Right lobe of liver (tissue), 6 donors: ENCODE measurements around the gene MET. TPM values are rescaled to one million over a fixed set of nuclear protein-coding genes. Genes with fewer than 3 reads are reported as not detected.

Experiments
- ATAC-seq, 4 donors: fragments of 200-7000 bp; cut with Tn5 transposase; one replicate each; pipeline ENCODE4 v1.9.1; 2020; ENCODE audit warnings: mild to moderate bottlenecking in 4 of 4, moderate library complexity in 4 of 4
- DNase-seq, 3 donors: peaks; one replicate each; pipeline ENCODE4 v3.0.0-alpha.2; 2020
- H3K27ac ChIP-seq, 3 donors: fragments of 200-600 bp; one replicate each; pipeline ENCODE4 v1.8.0; 2022
- H3K27me3 ChIP-seq, 2 donors: fragments of 200-600 bp; one replicate each; pipeline ENCODE4 v1.8.0; 2022
- H3K36me3 ChIP-seq, 4 donors: fragments of 200-600 bp; sonication (generic) in 1 of 4; one replicate each; pipeline versions ENCODE4 v1.5.1 to v1.8.0; 2017 to 2022; ENCODE audit warnings: control low read depth in 1 of 4
- H3K4me1 ChIP-seq, 4 donors: fragments of 200-600 bp; sonication (generic) in 1 of 4; one replicate each; pipeline versions ENCODE4 v1.5.1 to v1.8.0; 2017 to 2022; ENCODE audit warnings: control low read depth in 1 of 4
- H3K4me3 ChIP-seq, 3 donors: fragments of 200-600 bp; one replicate each; pipeline ENCODE4 v1.8.0; 2022
- H3K9me3 ChIP-seq, 4 donors: fragments of 200-600 bp; sonication (generic) in 1 of 4; one replicate each; pipeline versions ENCODE4 v1.5.1 to v1.8.0; 2017 to 2022; ENCODE audit warnings: control low read depth in 1 of 4
- CTCF ChIP-seq, 4 donors: fragments of 200-600 bp in 3 of 4; fragments of 450-650 bp in 1 of 4; IDR thresholded peaks; one replicate each; pipeline versions ENCODE4 v1.5.1 to v1.8.0; 2016 to 2022; ENCODE audit warnings: antibody characterized with exemption in 4 of 4, mild to moderate bottlenecking in 2 of 4
- POLR2A ChIP-seq: fragments of 450-650 bp; IDR thresholded peaks from one replicate; pipeline ENCODE4 v1.6.1; 2017; ENCODE audit warnings: antibody characterized with exemption, mild to moderate bottlenecking
- WGBS: methylation state at CpG from one replicate; pipeline ENCODE4 v1.1.6; 2018; ENCODE audit warnings: low coverage, low lambda C conversion rate; ENCODE audit not compliant: insufficient coverage; ENCODE audit errors: missing lambda C conversion rate; 5-methylcytosine and 5-hydroxymethylcytosine counted together
- intact Hi-C, 2 donors: fragments of 100-400 bp; cut with DNase I; formaldehyde crosslinking; loops; one replicate each; pipeline versions ENCODE4 v1.11.2 to v1.14.1; 2022
- total RNA-seq, 6 experiments: library from RNA; depleted of rRNA in 2 of 6; stranded (reverse); fragments of >200 nt in 2 of 6; fragmentation: NEBNext Ultra II Directional in 3 of 6; extraction: Animal tissue kit (Norgen Biotek cat#: 25700) in 3 of 6; gene quantifications; one replicate each; pipeline versions ENCODE4 v1.1.0 to v1.2.4, GENCODE V29; 2016 to 2023
- donor health status: DM: no; HTN: yes; CAD: no.
- donor health status: DM: no; HTN: no; CAD: no.
- donor health status: DM: no; HTN: no; CAD: no.
- donor health status: DM: no; HTN: yes; CAD: no.
- donor health status: DM: no; HTN: yes; CAD: no.

MET gene
- total RNA-seq, 6 experiments from 2014 or later: 32.9 to 45.2 (median 37.2) TPM

GRCh38 chr7:116780521-116780920 lies 108.5 kb downstream of the MET start:
- intact Hi-C loops: no loop called here
- Histone ChIP-seq H3K4me1 (peaks cover 0 to 45% (median 3%) of the 10 kb centered on the region in 4 donors), H3K4me3 (no peak overlapping the region), H3K27me3 (no peaks in the 10 kb centered on the region), H3K9me3 (no peaks in the 10 kb centered on the region), H3K36me3 (peaks cover 0 to 3% (median 0%) of the 10 kb centered on the region in 4 donors), H3K27ac (peak overlapping the region in 2 of 3 donors; percentile 33 to 60)
- 75% methylated on average over 1 of the region's 1 CpG for WGBS
- ATAC-seq (peak in 2 of 4 donors; percentile 19 to 49), DNase-seq (no peak)
- TF ChIP-seq CTCF (IDR thresholded peaks at IDR 0.05) (no peak), POLR2A (no peak)

- Histone ChIP-seq H3K27ac (peak overlapping the region in 2 of 3 donors; percentile 33 to 60), H3K27me3 (no peaks in the 10 kb centered on the region), H3K4me3 (no peak overlapping the region), H3K4me1 (peaks cover 0 to 42% (median 3%) of the 10 kb centered on the region in 4 donors), H3K9me3 (no peaks in the 10 kb centered on the region), H3K36me3 (peaks cover 0 to 3% (median 0%) of the 10 kb centered on the region in 4 donors)
- DNase-seq: peak in 2 of 3 donors; percentile 57 to 78
- peak; percentile 29 to 86 (median 72) for ATAC-seq
- intact Hi-C loops: no loop called here
- TF ChIP-seq POLR2A (no peak), CTCF (IDR thresholded peaks at IDR 0.05) (no peak)
- 45% methylated on average over 1 of the region's 1 CpG for whole genome bisulfite sequencing
Observed at GRCh38 chr7:116780966-116781365, 109.0 kb downstream of the MET start.

- no peaks in the 10 kb centered on the region for H3K27me3 ChIP-seq
- H3K4me1 ChIP-seq: peaks cover 0 to 39% (median 3%) of the 10 kb centered on the region in 4 donors
- H3K9me3 ChIP-seq: no peaks in the 10 kb centered on the region
- WGBS: 80% methylated on average over 1 of the region's 2 CpGs
- peak overlapping the region in 2 of 3 donors; percentile 33 to 60 for H3K27ac ChIP-seq
- intact Hi-C loops: no loop called here
- no peak overlapping the region for H3K4me3 ChIP-seq
- TF ChIP-seq CTCF (IDR thresholded peaks at IDR 0.05) (no peak), POLR2A (no peak)
- ATAC-seq (no peak), DNase-seq (no peak)
- peaks cover 0 to 3% (median 0%) of the 10 kb centered on the region in 4 donors for H3K36me3 ChIP-seq
Observed at GRCh38 chr7:116781584-116781983, 109.6 kb downstream of the MET start.

- H3K36me3 ChIP-seq: peaks cover 0 to 3% (median 0%) of the 10 kb centered on the region in 4 donors
- no peaks in the 10 kb centered on the region for H3K9me3 ChIP-seq
- no peak overlapping the region for H3K4me3 ChIP-seq
- intact Hi-C loops: no loop called here
- no peak for DNase-seq
- peaks cover 0 to 44% (median under 1%) of the 10 kb centered on the region in 4 donors for H3K4me1 ChIP-seq
- H3K27me3 ChIP-seq: no peaks in the 10 kb centered on the region
- H3K27ac ChIP-seq: peak overlapping the region in 1 of 3 donors; percentile 60
- TF ChIP-seq POLR2A (no peak), CTCF (IDR thresholded peaks at IDR 0.05) (no peak)
- 29% methylated on average over 1 of the region's 1 CpG for WGBS
- ATAC-seq: peak in 2 of 4 donors; percentile 15 to 16
Observed at GRCh38 chr7:116782177-116782711, 110.2 kb downstream of the MET start.
